ENCODE measurements around the gene GSN.
A peak's percentile ranks its signal among the peaks of the same experiment; 100 is the strongest.

The GSN gene

GRCh38 chr9:121331992-121332685 lies 64.2 kb downstream of the GSN start:
- H3K36me3 Mint-ChIP-seq (ENCODE audit: insufficient read depth), result peaks cover 7% of the 10 kb centered on the region
- ATAC-seq (replicated peaks; ENCODE audit: extremely low read depth, poor library complexity, severe bottlenecking) (no peak), DNase-seq (ENCODE audit: low spot score in 2 of 2) (no peak)
- no peaks in the 10 kb centered on the region for H3K9me3 Mint-ChIP-seq
- H3K27me3 Mint-ChIP-seq, result no peaks in the 10 kb centered on the region
- peak overlapping the region; percentile 40 for H3K27ac Mint-ChIP-seq (ENCODE audit: low read depth)
- no peak overlapping the region for H3K4me3 Mint-ChIP-seq
- H3K4me1 Mint-ChIP-seq, result peaks cover 22% of the 10 kb centered on the region

DNA sequence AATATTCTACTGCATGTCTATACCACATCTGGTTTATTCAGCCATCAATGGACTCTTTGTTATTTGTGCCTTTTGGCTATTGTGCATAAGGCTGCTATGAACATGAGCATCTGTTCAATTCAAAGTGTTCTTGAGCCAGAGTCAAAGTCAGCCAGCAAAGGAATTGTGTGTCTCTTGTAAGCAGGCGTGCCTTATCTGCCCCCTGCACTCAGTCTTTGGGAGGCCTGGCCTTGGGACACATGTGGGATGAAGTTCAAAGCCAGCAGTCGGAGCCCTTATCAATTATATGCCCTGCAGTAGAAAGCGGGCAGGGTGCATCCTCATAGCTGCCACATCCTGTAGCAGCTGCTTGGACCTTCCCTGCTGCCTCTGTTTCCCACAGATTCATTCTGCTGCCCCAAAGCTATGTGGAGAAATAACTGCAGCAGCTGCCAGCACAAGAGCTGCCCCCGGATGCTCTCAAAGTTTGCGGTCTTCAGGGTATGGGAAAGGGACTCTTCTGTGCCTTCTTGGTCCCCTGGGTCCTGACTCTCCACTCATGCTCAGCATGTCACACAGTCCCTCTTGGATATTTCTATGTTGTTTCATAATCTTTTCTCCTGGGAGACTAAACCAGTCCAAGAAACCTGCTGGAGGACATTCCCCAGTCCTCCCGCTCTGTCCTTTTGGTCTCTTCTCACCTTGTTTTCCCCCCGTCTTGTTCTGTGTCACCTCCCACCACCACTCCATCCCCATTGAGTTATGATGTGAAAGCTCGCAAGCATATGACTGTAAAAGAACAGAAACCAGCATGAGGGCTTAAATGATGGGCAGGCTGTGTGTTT lies 66.2 kb downstream of the GSN start:
- Mint-ChIP-seq H3K4me3 (no peak overlapping the region), H3K4me1 (peaks cover 31% of the 10 kb centered on the region), H3K27ac (ENCODE audit: low read depth) (peak overlapping the region; percentile 13), H3K27me3 (no peaks in the 10 kb centered on the region), H3K36me3 (ENCODE audit: insufficient read depth) (peaks cover 10% of the 10 kb centered on the region), H3K9me3 (no peaks in the 10 kb centered on the region)
- DNase-seq (ENCODE audit: low spot score in 2 of 2) (no peak), ATAC-seq (replicated peaks; ENCODE audit: extremely low read depth, poor library complexity, severe bottlenecking) (no peak)

GRCh38 chr9:121336665-121337064 lies 68.7 kb downstream of the GSN start:
- Mint-ChIP-seq H3K9me3 (no peaks in the 10 kb centered on the region), H3K27ac (ENCODE audit: low read depth) (no peak overlapping the region), H3K4me1 (peaks cover 36% of the 10 kb centered on the region), H3K36me3 (ENCODE audit: insufficient read depth) (peaks cover 30% of the 10 kb centered on the region), H3K4me3 (no peak overlapping the region), H3K27me3 (no peaks in the 10 kb centered on the region)
- ATAC-seq (replicated peaks; ENCODE audit: extremely low read depth, poor library complexity, severe bottlenecking) (no peak), DNase-seq (ENCODE audit: low spot score in 2 of 2) (no peak)

GRCh38 chr9:121339437-121339836 lies 71.5 kb downstream of the GSN start:
- H3K27me3 Mint-ChIP-seq, result no peaks in the 10 kb centered on the region
- H3K4me3 Mint-ChIP-seq, result no peak overlapping the region
- peaks cover 46% of the 10 kb centered on the region for H3K36me3 Mint-ChIP-seq (ENCODE audit: insufficient read depth)
- no peaks in the 10 kb centered on the region for H3K9me3 Mint-ChIP-seq
- H3K27ac Mint-ChIP-seq (ENCODE audit: low read depth), result no peak overlapping the region
- peaks cover 42% of the 10 kb centered on the region for H3K4me1 Mint-ChIP-seq
- DNase-seq (ENCODE audit: low spot score in 2 of 2) (no peak), ATAC-seq (replicated peaks; ENCODE audit: extremely low read depth, poor library complexity, severe bottlenecking) (no peak)

- Mint-ChIP-seq H3K27ac (ENCODE audit: low read depth) (peak overlapping the region; percentile 27), H3K9me3 (no peaks in the 10 kb centered on the region), H3K27me3 (no peaks in the 10 kb centered on the region), H3K4me1 (peaks cover 49% of the 10 kb centered on the region), H3K36me3 (ENCODE audit: insufficient read depth) (peaks cover 57% of the 10 kb centered on the region), H3K4me3 (no peak overlapping the region)
- no peak for ATAC-seq (replicated peaks; ENCODE audit: extremely low read depth, poor library complexity, severe bottlenecking)
- DNase-seq (ENCODE audit: low spot score in 2 of 2), result no peak
Measured at GRCh38 chr9:121340676-121341392, 72.9 kb downstream of the GSN start.

- DNase-seq (ENCODE audit: low spot score in 2 of 2) (no peak), ATAC-seq (replicated peaks; ENCODE audit: extremely low read depth, poor library complexity, severe bottlenecking) (no peak)
- Mint-ChIP-seq H3K4me1 (peaks cover 48% of the 10 kb centered on the region), H3K36me3 (ENCODE audit: insufficient read depth) (peaks cover 73% of the 10 kb centered on the region), H3K9me3 (no peaks in the 10 kb centered on the region), H3K27me3 (no peaks in the 10 kb centered on the region), H3K4me3 (no peak overlapping the region), H3K27ac (ENCODE audit: low read depth) (no peak overlapping the region)
Measured at GRCh38 chr9:121344184-121344583, 76.2 kb downstream of the GSN start.

GRCh38 chr9:121345070-121345469 lies 77.1 kb downstream of the GSN start:
- no peak for DNase-seq (ENCODE audit: low spot score in 2 of 2)
- peaks cover 54% of the 10 kb centered on the region for H3K4me1 Mint-ChIP-seq

GRCh38 chr9:121348221-121348620 lies 80.3 kb downstream of the GSN start:
- H3K4me1 Mint-ChIP-seq, result peaks cover 57% of the 10 kb centered on the region
- no peak overlapping the region for H3K4me3 Mint-ChIP-seq
- ATAC-seq (replicated peaks; ENCODE audit: extremely low read depth, poor library complexity, severe bottlenecking) (no peak), DNase-seq (ENCODE audit: low spot score in 2 of 2) (no peak)
- no peaks in the 10 kb centered on the region for H3K9me3 Mint-ChIP-seq
- no peaks in the 10 kb centered on the region for H3K27me3 Mint-ChIP-seq
- H3K36me3 Mint-ChIP-seq (ENCODE audit: insufficient read depth), result peaks cover 73% of the 10 kb centered on the region
- no peak overlapping the region for H3K27ac Mint-ChIP-seq (ENCODE audit: low read depth)

More at GRCh38 chr9:121345070-121345469, 77.1 kb downstream of the GSN start:
- Mint-ChIP-seq H3K27ac (ENCODE audit: low read depth) (no peak overlapping the region), H3K4me3 (no peak overlapping the region), H3K27me3 (no peaks in the 10 kb centered on the region), H3K36me3 (ENCODE audit: insufficient read depth) (peaks cover 72% of the 10 kb centered on the region), H3K9me3 (no peaks in the 10 kb centered on the region)
- no peak for ATAC-seq (replicated peaks; ENCODE audit: extremely low read depth, poor library complexity, severe bottlenecking)

DNA sequence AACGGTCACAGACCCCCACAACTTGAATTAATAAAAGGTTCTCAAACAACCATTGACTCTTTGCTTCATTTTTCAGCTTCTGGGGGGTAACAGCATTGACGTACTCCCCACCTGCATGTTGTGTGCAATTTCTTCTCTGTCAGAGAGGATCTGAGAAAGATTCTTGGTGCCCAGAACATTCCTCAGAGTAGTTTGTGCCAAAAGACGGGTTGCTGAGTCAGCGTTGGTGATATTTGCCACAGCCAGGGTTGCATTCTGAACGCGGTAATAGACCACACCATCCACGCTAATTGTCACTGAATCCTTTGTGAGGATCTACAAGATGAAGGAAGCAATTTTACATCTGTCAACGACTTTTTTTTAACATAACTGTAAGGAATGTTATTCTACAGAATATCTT lies 81.0 kb downstream of the GSN start:
- Mint-ChIP-seq H3K27ac (ENCODE audit: low read depth) (no peak overlapping the region), H3K36me3 (ENCODE audit: insufficient read depth) (peaks cover 73% of the 10 kb centered on the region), H3K27me3 (no peaks in the 10 kb centered on the region), H3K4me3 (no peak overlapping the region), H3K9me3 (no peaks in the 10 kb centered on the region), H3K4me1 (peaks cover 57% of the 10 kb centered on the region)
- DNase-seq (ENCODE audit: low spot score in 2 of 2) (no peak), ATAC-seq (replicated peaks; ENCODE audit: extremely low read depth, poor library complexity, severe bottlenecking) (no peak)

GRCh38 chr9:121350036-121350435 lies 82.1 kb downstream of the GSN start:
- H3K4me3 Mint-ChIP-seq, result no peak overlapping the region
- peaks cover 67% of the 10 kb centered on the region for H3K36me3 Mint-ChIP-seq (ENCODE audit: insufficient read depth)
- ATAC-seq (replicated peaks; ENCODE audit: extremely low read depth, poor library complexity, severe bottlenecking) (no peak), DNase-seq (ENCODE audit: low spot score in 2 of 2) (no peak)
- H3K27me3 Mint-ChIP-seq, result no peaks in the 10 kb centered on the region
- H3K9me3 Mint-ChIP-seq, result no peaks in the 10 kb centered on the region
- H3K27ac Mint-ChIP-seq (ENCODE audit: low read depth), result no peak overlapping the region
- peaks cover 49% of the 10 kb centered on the region for H3K4me1 Mint-ChIP-seq

DNA sequence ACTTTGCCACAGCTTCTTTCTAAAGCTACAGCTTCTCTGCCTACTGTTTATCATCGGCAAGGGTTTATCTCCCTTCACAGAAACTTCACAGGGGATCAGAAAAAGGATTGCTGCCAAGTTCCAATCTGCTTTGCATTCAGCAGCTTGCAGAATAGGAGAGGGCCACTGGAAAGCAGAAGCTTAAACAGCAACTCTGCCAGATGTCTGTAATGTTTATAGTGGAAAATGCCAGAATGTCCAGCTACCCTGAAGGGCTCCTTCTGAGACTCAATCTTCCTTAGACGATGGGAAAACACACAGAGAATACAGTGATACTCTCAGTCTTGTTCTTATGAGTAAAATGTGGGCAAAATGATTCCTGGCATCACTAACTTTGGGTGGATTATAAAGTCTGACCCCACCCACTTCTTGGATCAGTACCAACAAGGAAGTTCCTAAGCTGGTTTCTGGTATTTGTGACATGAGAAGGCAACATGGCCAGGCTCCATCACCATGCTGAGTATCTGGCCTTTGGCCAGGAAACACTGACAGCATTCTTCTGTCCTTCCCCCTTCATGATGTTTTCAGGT lies 83.1 kb downstream of the GSN start:
- H3K27ac Mint-ChIP-seq (ENCODE audit: low read depth), result no peak overlapping the region
- H3K4me1 Mint-ChIP-seq, result peaks cover 51% of the 10 kb centered on the region
- no peak overlapping the region for H3K4me3 Mint-ChIP-seq
- no peaks in the 10 kb centered on the region for H3K27me3 Mint-ChIP-seq
- no peaks in the 10 kb centered on the region for H3K9me3 Mint-ChIP-seq
- no peak for ATAC-seq (replicated peaks; ENCODE audit: extremely low read depth, poor library complexity, severe bottlenecking)
- DNase-seq (ENCODE audit: low spot score in 2 of 2), result no peak
- peaks cover 67% of the 10 kb centered on the region for H3K36me3 Mint-ChIP-seq (ENCODE audit: insufficient read depth)

DNA sequence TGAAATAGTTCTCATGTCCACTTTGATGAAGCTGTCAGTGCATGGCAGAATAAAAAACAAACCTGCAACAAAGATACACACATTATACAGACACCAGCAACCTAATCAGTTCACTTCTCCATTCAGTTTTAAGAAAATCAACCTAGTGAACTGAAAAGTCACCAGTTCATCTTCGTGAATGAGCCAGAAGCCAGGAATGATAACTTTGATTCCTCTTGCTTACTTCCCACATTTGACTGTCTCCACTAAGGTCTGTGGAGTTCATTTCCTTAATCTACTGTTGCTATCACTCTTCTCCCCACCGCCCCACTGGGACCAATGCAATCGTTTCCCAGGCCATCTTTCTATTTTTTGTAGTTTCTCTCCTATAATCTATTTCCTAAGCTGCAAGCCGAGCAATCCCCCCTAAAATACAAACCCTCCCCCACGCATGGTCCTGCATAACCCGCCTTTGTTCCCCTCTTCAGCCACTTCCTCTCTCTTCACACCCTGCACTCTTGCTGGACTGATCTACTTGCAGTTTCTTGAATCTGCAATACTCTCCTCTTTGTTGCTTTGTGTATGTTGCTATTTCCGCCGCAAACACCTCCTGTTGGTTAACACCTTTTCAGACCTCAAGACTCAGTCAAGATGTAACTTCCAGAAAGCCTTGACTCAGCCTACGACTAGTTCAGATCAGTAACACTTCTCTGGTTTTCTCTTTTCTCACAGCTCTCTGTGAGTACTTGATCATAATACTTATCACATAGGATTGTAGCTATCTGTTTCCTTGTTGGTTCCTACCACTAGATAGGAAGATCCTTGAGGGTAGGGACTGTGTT lies 85.5 kb downstream of the GSN start:
- Mint-ChIP-seq H3K4me1 (peaks cover 67% of the 10 kb centered on the region), H3K27ac (ENCODE audit: low read depth) (peak overlapping the region; percentile 39), H3K9me3 (no peaks in the 10 kb centered on the region), H3K36me3 (ENCODE audit: insufficient read depth) (peaks cover 54% of the 10 kb centered on the region), H3K4me3 (peak overlapping the region; percentile 57), H3K27me3 (no peaks in the 10 kb centered on the region)
- ATAC-seq (replicated peaks; ENCODE audit: extremely low read depth, poor library complexity, severe bottlenecking), result peak; percentile 92
- DNase-seq (ENCODE audit: low spot score in 2 of 2), result peak; percentile 28 to 74
